LHCN-M2 (cell line): Measurements from ENCODE around the gene ABCB9. TPM values are rescaled to one million over a fixed set of nuclear protein-coding genes. Genes with fewer than 3 reads are reported as not detected.

Experiments used
- total RNA-seq: library from RNA; depleted of rRNA; stranded (reverse); fragments of >200 nt; gene quantifications from 2 replicates; pipeline ENCODE4 v1.2.3, GENCODE V29; 2014; rRNA removed

ABCB9 gene
- total RNA-seq, 1 experiment from 2014 or later, result 7.8 TPM

Other genes with a start within 250 kb of the ABCB9 start
- gene HCAR3, start 249.7 kb downstream of the ABCB9 start, total RNA-seq, result not detected in 2 replicates
- gene HCAR1, start 235.6 kb downstream of the ABCB9 start, total RNA-seq, result not detected in 2 replicates
- 46.4 and 48.8 TPM in 2 replicates for gene DENR, start 213.6 kb downstream of the ABCB9 start, total RNA-seq
- gene CCDC62, start 191.9 kb downstream of the ABCB9 start, total RNA-seq, result 0.38 and 0.40 TPM in 2 replicates
- 14.1 and 15.6 TPM in 2 replicates for gene HIP1R, start 131.0 kb downstream of the ABCB9 start, total RNA-seq
- gene VPS37B, start 70.3 kb downstream of the ABCB9 start, total RNA-seq, result 62.8 and 66.0 TPM in 2 replicates
- 14.8 and 21.4 TPM in 2 replicates for gene OGFOD2, start 8.8 kb upstream of the ABCB9 start, total RNA-seq
- gene ARL6IP4, start 14.2 kb upstream of the ABCB9 start, total RNA-seq, result 238 and 272 TPM in 2 replicates
- 2.7 and 4.4 TPM in 2 replicates for gene PITPNM2, start 184.6 kb upstream of the ABCB9 start, total RNA-seq